GM18909 (cell line): ENCODE data around the gene PDIA6.
"Not testable (repeated sequence)": the region's sequence is repeated elsewhere in the genome, so short reads cannot be mapped to it uniquely, and the experiment has no call there.

Experiments
- ATAC-seq: cut with Tn5 transposase; IDR thresholded peaks from one replicate; pipeline ENCODE4 v1.9.1; 2021; ENCODE audit warnings: mild to moderate bottlenecking; ENCODE audit not compliant: unreplicated experiment, poor library complexity

Gene PDIA6

GRCh38 chr2:10811517-10811916, 1.1 kb downstream of the PDIA6 start:
- no peak for ATAC-seq

- ATAC-seq: peak; percentile 43
Measured at GRCh38 chr2:10810202-10811161, 2.1 kb downstream of the PDIA6 start.

- ATAC-seq: no peak
Measured at GRCh38 chr2:10806543-10806942, 6.0 kb downstream of the PDIA6 start.

- not testable (repeated sequence) for ATAC-seq
Measured at GRCh38 chr2:10805990-10806389, 6.6 kb downstream of the PDIA6 start.

- ATAC-seq: no peak
Measured at GRCh38 chr2:10802657-10803056, 9.9 kb downstream of the PDIA6 start.

- ATAC-seq: no peak
Measured at GRCh38 chr2:10800163-10800562, 12.4 kb downstream of the PDIA6 start.

- no peak for ATAC-seq
Measured at GRCh38 chr2:10798783-10799182, 13.8 kb downstream of the PDIA6 start.

- ATAC-seq: no peak
Measured at GRCh38 chr2:10796703-10797102, 15.9 kb downstream of the PDIA6 start.

- no peak for ATAC-seq
Measured at GRCh38 chr2:10795508-10796046, 17.0 kb downstream of the PDIA6 start.

- ATAC-seq: no peak
Measured at GRCh38 chr2:10794876-10795275, 17.7 kb downstream of the PDIA6 start.

- ATAC-seq: no peak
Measured at GRCh38 chr2:10793816-10794215, 18.8 kb downstream of the PDIA6 start.

- ATAC-seq: no peak
Measured at GRCh38 chr2:10792660-10793400, 19.8 kb downstream of the PDIA6 start.

- ATAC-seq: peak; percentile 47
Measured at GRCh38 chr2:10792001-10792634, 20.5 kb downstream of the PDIA6 start.

- peak; percentile 85 for ATAC-seq
Measured at GRCh38 chr2:10790228-10790973, 22.2 kb downstream of the PDIA6 start.

GRCh38 chr2:10788855-10789254, 23.7 kb downstream of the PDIA6 start:
- no peak for ATAC-seq

- no peak for ATAC-seq
Measured at GRCh38 chr2:10787176-10787968, 25.2 kb downstream of the PDIA6 start.

- no peak for ATAC-seq
Measured at GRCh38 chr2:10786240-10786982, 26.2 kb downstream of the PDIA6 start.

- no peak for ATAC-seq
Measured at GRCh38 chr2:10785260-10785659, 27.3 kb downstream of the PDIA6 start.
